SK-N-SH (cell line): ENCODE measurements around the gene EDN1.

Source experiments
- EZH2phosphoT487 ChIP-seq: fragments of 200-600 bp; sonication (generic); IDR thresholded peaks from 2 replicates; pipeline ENCODE4 v1.6.1; 2017; ENCODE audit warnings: low read depth, mixed run types, mild to moderate bottlenecking, antibody characterized with exemption, moderate library complexity, borderline replicate concordance
- TAF1 ChIP-seq: IDR thresholded peaks from 2 replicates; pipeline ENCODE4 v1.6.1; 2012; ENCODE audit warnings: low read depth, mild to moderate bottlenecking, low read length, moderate library complexity, borderline replicate concordance
- TF ChIP-seq, protein P1 (sequence below): fragments of 200-600 bp; sonication (generic); IDR thresholded peaks from 2 replicates; pipeline ENCODE4 v1.6.1; 2017; ENCODE audit warnings: antibody characterized with exemption, mild to moderate bottlenecking, moderate library complexity
- TF ChIP-seq, protein P2 (sequence below): IDR thresholded peaks from 2 replicates; pipeline ENCODE4 v1.6.1; 2012; ENCODE audit warnings: mild to moderate bottlenecking, low read depth, low read length, moderate library complexity

DNA sequence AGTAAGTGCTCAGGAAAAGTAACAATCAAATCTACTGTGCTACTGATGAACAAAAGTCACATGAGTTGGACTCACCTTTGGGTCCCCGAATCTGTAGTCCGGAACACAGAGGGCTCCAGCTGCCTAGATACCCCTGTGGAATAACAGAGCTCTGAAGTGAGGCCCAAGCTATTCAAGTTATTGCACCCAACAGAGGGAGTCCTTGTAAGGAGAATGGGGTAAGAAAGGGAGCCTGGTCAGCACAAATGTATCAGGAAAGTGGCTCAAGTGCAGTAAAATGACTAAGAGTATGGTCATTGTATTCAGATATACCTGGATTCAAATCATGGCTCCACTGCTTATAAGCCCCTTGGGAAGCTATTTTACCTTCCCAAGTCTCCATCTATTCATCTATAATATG is 20.9 kb downstream of the EDN1 start:
- TF ChIP-seq, protein P1, sequence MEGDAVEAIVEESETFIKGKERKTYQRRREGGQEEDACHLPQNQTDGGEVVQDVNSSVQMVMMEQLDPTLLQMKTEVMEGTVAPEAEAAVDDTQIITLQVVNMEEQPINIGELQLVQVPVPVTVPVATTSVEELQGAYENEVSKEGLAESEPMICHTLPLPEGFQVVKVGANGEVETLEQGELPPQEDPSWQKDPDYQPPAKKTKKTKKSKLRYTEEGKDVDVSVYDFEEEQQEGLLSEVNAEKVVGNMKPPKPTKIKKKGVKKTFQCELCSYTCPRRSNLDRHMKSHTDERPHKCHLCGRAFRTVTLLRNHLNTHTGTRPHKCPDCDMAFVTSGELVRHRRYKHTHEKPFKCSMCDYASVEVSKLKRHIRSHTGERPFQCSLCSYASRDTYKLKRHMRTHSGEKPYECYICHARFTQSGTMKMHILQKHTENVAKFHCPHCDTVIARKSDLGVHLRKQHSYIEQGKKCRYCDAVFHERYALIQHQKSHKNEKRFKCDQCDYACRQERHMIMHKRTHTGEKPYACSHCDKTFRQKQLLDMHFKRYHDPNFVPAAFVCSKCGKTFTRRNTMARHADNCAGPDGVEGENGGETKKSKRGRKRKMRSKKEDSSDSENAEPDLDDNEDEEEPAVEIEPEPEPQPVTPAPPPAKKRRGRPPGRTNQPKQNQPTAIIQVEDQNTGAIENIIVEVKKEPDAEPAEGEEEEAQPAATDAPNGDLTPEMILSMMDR = no peak
- no peak for TF ChIP-seq EZH2phosphoT487
- TF ChIP-seq, protein P2, sequence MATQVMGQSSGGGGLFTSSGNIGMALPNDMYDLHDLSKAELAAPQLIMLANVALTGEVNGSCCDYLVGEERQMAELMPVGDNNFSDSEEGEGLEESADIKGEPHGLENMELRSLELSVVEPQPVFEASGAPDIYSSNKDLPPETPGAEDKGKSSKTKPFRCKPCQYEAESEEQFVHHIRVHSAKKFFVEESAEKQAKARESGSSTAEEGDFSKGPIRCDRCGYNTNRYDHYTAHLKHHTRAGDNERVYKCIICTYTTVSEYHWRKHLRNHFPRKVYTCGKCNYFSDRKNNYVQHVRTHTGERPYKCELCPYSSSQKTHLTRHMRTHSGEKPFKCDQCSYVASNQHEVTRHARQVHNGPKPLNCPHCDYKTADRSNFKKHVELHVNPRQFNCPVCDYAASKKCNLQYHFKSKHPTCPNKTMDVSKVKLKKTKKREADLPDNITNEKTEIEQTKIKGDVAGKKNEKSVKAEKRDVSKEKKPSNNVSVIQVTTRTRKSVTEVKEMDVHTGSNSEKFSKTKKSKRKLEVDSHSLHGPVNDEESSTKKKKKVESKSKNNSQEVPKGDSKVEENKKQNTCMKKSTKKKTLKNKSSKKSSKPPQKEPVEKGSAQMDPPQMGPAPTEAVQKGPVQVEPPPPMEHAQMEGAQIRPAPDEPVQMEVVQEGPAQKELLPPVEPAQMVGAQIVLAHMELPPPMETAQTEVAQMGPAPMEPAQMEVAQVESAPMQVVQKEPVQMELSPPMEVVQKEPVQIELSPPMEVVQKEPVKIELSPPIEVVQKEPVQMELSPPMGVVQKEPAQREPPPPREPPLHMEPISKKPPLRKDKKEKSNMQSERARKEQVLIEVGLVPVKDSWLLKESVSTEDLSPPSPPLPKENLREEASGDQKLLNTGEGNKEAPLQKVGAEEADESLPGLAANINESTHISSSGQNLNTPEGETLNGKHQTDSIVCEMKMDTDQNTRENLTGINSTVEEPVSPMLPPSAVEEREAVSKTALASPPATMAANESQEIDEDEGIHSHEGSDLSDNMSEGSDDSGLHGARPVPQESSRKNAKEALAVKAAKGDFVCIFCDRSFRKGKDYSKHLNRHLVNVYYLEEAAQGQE = no peak
- no peak for TF ChIP-seq TAF1
